ENCODE measurements around the gene KANSL3.

- TF ChIP-seq CTCF (IDR thresholded peaks at IDR 0.05) (no peak), POLR2A (IDR thresholded peaks at IDR 0.05) (no peak)
Observed at GRCh38 chr2:96633641-96634040, 4.5 kb downstream of the KANSL3 start.

All from adrenal gland (tissue), 5 donors.